HepG2 (cell line): ENCODE data around the gene OSBPL3. TPM values are rescaled to one million over a fixed set of nuclear protein-coding genes. Genes with fewer than 3 reads are reported as not detected.

Source experiments
- CREM ChIP-seq, 2 experiments: sonication (generic) in 1 of 2; formaldehyde crosslinking in 1 of 2; IDR thresholded peaks; 2 replicates each; pipeline versions ENCODE4 v1.4.0 to v1.6.1; 2016 to 2020; ENCODE audit warnings: antibody characterized with exemption in 1 of 2, mild to moderate bottlenecking in 1 of 2, missing genetic modification reagents in 1 of 2
- FOSL2 ChIP-seq: sonication (generic); formaldehyde crosslinking; IDR thresholded peaks from 2 replicates; pipeline ENCODE4 v1.4.0; 2020; ENCODE audit warnings: missing genetic modification reagents
- FOXP1 ChIP-seq, 2 experiments: fragments of 450-650 bp in 1 of 2; IDR thresholded peaks; 2 replicates each; pipeline ENCODE4 v1.6.1; 2017 to 2018; ENCODE audit warnings: antibody characterized with exemption in 1 of 2
- SP4 ChIP-seq: sonication (generic); formaldehyde crosslinking; IDR thresholded peaks from 2 replicates; pipeline ENCODE4 v1.8.1; 2023; ENCODE audit warnings: mild to moderate bottlenecking, missing genetic modification reagents
- ZBTB20 ChIP-seq: sonication (generic); formaldehyde crosslinking; IDR thresholded peaks from 2 replicates; pipeline ENCODE4 v1.8.1; 2023; ENCODE audit warnings: missing genetic modification reagents, low read depth, mild to moderate bottlenecking, borderline replicate concordance
- ZFP90 ChIP-seq: sonication (generic); formaldehyde crosslinking; IDR thresholded peaks from 2 replicates; pipeline ENCODE4 v1.8.0; 2022; ENCODE audit warnings: missing genetic modification reagents, mild to moderate bottlenecking, inconsistent platforms, borderline replicate concordance
- ZNF234 ChIP-seq: sonication (generic); formaldehyde crosslinking; conservative IDR thresholded peaks from 2 replicates; pipeline ENCODE4 v1.5.1; 2020; ENCODE audit warnings: mild to moderate bottlenecking, missing genetic modification reagents
- ZNF768 ChIP-seq: sonication (generic); formaldehyde crosslinking; IDR thresholded peaks from 2 replicates; pipeline ENCODE4 v1.4.0; 2020; ENCODE audit warnings: missing genetic modification reagents
- polyA plus RNA-seq, 8 experiments: library from polyadenylated mRNA; depleted of rRNA in 3 of 8; stranded (reverse) in 7 of 8; unstranded in 1 of 8; fragments of >200 nt; fragmentation: Illumina TruSeq in 4 of 8; extraction: Trizol in 4 of 8; gene quantifications; 2 replicates each; pipeline versions ENCODE4 v1.2.1 to v1.2.3, GENCODE V29; 2011 to 2016; ENCODE audit warnings: low read depth in 4 of 8, missing spikeins in 1 of 8, mixed read lengths in 1 of 8; ENCODE audit not compliant: insufficient read depth in 1 of 8
- total RNA-seq, 5 experiments: library from RNA; depleted of rRNA; stranded (reverse); fragments of >200 nt; fragmentation: Illumina TruSeq; extraction: Trizol; gene quantifications; 2 replicates each; pipeline ENCODE4 v1.2.3, GENCODE V29; 2016; ENCODE audit warnings: low read depth in 1 of 5
- TF ChIP-seq, protein P1 (sequence below): sonication (generic); formaldehyde crosslinking; IDR thresholded peaks from 2 replicates; pipeline ENCODE4 v1.4.0; 2020; ENCODE audit warnings: missing genetic modification reagents

OSBPL3 gene
- total and polyA plus RNA-seq, 2 of the 13 experiments (the other 11 are each of a cell fraction or from before 2014, with no cell fraction given): 8.8 to 28.9 TPM

DNA sequence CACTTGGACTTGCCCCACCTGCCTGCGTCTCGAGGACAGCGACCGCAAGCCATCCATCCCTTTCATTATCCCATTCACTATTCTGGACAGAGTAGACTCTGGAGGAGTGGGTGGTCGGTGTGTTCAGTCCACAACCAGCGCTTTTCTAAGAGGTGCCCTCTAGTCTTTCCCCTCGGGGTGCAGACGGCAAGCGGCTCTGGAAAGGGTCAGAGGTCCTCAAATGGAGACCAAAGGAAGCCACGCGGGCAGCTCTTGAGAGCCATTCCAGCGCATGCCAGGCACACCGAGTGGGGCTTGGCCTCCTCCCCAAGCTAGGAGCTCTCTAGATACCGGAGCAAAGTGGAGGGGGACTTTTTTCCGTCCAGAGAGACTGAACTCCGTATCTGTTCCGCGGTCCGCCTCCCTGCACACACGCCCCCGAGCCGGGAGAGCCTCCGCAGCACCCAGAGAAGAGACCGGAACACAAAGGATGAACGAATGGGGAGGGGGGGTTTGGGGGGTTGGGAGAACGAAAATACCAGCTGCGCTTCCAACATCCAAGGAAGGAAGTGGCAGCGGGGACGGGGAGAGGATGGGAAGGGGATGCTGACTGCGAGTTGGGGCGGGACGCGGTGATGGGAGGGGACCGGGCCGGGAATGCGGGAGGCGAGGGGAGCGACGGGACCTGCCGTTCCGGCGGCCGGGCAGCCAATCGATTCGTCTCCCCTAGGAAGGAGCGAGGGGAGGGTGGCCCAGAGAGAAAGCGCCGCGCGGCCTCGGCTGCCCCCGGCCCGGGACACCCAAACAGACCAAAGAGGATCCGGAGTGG is 223.2 kb downstream of the OSBPL3 start (continued):
- TF ChIP-seq, protein P1, sequence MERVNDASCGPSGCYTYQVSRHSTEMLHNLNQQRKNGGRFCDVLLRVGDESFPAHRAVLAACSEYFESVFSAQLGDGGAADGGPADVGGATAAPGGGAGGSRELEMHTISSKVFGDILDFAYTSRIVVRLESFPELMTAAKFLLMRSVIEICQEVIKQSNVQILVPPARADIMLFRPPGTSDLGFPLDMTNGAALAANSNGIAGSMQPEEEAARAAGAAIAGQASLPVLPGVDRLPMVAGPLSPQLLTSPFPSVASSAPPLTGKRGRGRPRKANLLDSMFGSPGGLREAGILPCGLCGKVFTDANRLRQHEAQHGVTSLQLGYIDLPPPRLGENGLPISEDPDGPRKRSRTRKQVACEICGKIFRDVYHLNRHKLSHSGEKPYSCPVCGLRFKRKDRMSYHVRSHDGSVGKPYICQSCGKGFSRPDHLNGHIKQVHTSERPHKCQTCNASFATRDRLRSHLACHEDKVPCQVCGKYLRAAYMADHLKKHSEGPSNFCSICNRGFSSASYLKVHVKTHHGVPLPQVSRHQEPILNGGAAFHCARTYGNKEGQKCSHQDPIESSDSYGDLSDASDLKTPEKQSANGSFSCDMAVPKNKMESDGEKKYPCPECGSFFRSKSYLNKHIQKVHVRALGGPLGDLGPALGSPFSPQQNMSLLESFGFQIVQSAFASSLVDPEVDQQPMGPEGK (CRISPR knock-in tag): peak; percentile 38; the same call in 1 of the 2 replicates
- TF ChIP-seq FOXP1 (IDR thresholded peaks at IDR 0.05): no peak
- TF ChIP-seq FOXP1 (CRISPR knock-in tag; IDR thresholded peaks at IDR 0.05): no peak
- TF ChIP-seq CREM (IDR thresholded peaks at IDR 0.05): no peak
- no peak for TF ChIP-seq CREM (CRISPR knock-in tag; IDR thresholded peaks at IDR 0.05)
- no peak for TF ChIP-seq ZFP90 (CRISPR knock-in tag)
- TF ChIP-seq FOSL2 (CRISPR knock-in tag): peak; percentile 33
- TF ChIP-seq ZBTB20: no peak
- no peak for TF ChIP-seq SP4
- 0 out of 2 replicates have a peak, but pooled peaks have one; percentile 0 for TF ChIP-seq ZNF768
- TF ChIP-seq ZNF234: 0 out of 2 replicates have a peak, but pooled peaks have one; percentile 53
